ENCODE measurements around the gene TNRC6B.

TNRC6B gene

DNA sequence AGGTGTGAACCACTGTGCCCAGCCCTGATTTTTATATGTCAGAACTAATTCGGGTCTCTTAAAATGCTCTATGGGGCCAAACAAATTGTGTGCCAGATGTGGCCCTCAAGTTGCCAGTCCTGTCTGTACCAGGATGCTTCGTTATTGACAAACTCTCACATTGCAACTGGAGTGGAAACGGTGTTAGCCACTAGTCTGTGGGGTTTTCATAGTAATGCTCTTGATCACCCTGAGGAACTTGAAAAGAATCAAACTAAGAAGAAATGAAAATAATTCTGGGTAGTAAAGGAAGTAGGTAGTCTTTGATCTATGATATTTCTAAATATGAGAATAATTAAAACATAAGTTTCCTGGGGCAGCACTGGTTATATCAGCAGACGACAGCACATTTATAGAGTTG lies 101.3 kb downstream of the TNRC6B start:
- H3K36me3 Mint-ChIP-seq, result peaks cover 11% of the 10 kb centered on the region
- H3K4me3 Mint-ChIP-seq, result no peak overlapping the region
- H3K9me3 Mint-ChIP-seq, result no peaks in the 10 kb centered on the region
- H3K27ac Mint-ChIP-seq, result peak overlapping the region; percentile 72
- DNase-seq (ENCODE audit: low spot score in 2 of 2) (no peak), ATAC-seq (ENCODE audit: low read depth) (no peak)
- peaks cover 5% of the 10 kb centered on the region for H3K4me1 Mint-ChIP-seq
- no peaks in the 10 kb centered on the region for H3K27me3 Mint-ChIP-seq

DNA sequence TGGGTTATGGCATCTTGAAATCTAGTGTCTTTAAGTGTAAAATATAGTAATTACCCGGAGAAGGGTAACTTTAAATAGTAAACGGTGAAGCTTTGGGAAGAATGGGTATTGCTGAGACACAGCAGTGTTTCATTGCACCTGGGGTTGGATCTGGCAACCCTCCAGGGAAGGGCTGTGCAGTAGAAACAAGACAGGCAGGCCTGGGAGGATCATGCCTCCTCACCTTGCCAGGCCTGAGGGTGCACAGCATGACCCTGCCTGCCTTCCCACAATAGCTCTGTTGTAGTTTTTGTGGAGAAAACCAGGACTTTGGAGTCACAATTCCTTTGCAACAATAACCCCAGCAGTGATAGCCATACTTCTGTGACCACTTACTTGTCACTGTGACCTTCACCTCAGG lies 104.0 kb downstream of the TNRC6B start:
- no peaks in the 10 kb centered on the region for H3K9me3 Mint-ChIP-seq

DNA sequence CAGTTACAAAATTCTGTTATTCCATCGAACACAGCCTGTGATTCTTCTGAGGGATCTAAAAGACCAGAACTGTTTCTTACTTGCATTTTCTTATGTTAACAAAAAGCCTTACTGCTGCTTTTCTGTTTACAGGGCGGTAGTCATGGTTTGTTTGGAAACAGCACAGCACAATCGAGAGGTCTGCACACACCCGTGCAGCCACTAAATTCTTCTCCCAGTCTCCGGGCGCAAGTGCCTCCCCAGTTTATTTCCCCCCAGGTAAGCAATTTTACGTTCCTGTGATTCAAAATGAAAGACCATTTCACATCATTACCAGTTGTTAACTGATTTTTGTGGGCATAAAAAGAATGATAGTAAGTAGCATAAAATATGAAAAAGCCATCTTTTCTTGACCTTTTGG lies 107.8 kb downstream of the TNRC6B start:
- no peaks in the 10 kb centered on the region for H3K27me3 Mint-ChIP-seq
- ATAC-seq (ENCODE audit: low read depth) (no peak), DNase-seq (ENCODE audit: low spot score in 2 of 2) (no peak)
- no peak overlapping the region for H3K4me3 Mint-ChIP-seq
- peak overlapping the region; percentile 17 for H3K27ac Mint-ChIP-seq
- H3K9me3 Mint-ChIP-seq, result no peaks in the 10 kb centered on the region
- peaks cover 17% of the 10 kb centered on the region for H3K4me1 Mint-ChIP-seq
- H3K36me3 Mint-ChIP-seq, result peaks cover 21% of the 10 kb centered on the region

More for the DNA sequence above, 104.0 kb downstream of the TNRC6B start:
- Mint-ChIP-seq H3K27me3 (no peaks in the 10 kb centered on the region), H3K4me3 (no peak overlapping the region), H3K4me1 (peaks cover 3% of the 10 kb centered on the region), H3K36me3 (peaks cover 14% of the 10 kb centered on the region), H3K27ac (no peak overlapping the region)
- ATAC-seq (ENCODE audit: low read depth), result no peak
- no peak for DNase-seq (ENCODE audit: low spot score in 2 of 2)

DNA sequence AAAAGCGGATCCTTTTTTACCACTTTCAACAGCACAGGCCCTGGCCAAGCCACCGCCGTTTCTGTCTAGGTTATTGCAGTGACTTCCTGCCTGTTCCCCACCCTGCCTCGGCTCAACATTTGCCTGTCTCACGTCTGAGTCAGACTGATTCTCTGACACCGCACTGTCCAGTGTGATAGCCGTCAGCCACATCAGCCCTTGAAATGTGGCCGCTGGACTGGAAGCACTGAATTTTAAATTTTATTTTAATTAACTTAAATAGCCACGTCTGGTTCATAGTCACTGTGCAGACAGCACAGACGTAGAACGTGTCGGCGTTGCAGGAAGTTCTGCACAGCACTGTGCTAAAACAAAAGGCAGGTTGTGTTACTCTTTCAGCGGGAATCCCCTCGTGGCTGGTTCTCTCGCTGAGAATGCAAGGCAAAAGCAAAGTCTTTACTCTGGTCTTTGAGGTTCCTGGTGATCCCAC lies 112.3 kb downstream of the TNRC6B start:
- Mint-ChIP-seq H3K4me3 (no peak overlapping the region), H3K27me3 (no peaks in the 10 kb centered on the region), H3K36me3 (peaks cover 28% of the 10 kb centered on the region), H3K27ac (peak overlapping the region; percentile 83), H3K9me3 (no peaks in the 10 kb centered on the region), H3K4me1 (peaks cover 15% of the 10 kb centered on the region)
- peak; percentile 20 to 32 for DNase-seq (ENCODE audit: low spot score in 2 of 2)
- ATAC-seq (ENCODE audit: low read depth), result peak; percentile 86

DNA sequence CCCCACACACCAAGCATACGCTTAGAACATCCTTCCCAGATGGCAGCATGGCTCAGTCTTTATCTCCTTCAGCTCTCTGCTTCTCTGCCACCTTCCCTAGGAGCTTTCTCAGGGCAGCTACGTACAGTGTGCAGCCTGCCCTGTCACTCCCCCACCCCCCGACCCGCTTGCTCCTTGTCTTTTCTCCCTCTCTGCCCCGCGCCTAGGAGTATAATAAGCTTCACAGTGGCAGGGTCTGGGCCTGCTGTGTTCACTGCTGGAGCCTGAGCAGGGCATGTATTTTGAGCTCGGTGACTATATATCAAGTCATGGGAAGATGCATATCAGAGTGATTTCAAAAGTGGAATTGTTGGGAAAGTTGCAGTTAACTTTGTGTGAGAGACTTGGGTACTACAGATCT lies 112.8 kb downstream of the TNRC6B start:
- Mint-ChIP-seq H3K27me3 (no peaks in the 10 kb centered on the region), H3K36me3 (peaks cover 30% of the 10 kb centered on the region), H3K4me3 (peak overlapping the region; percentile 24), H3K4me1 (peaks cover 15% of the 10 kb centered on the region), H3K27ac (peak overlapping the region; percentile 83), H3K9me3 (no peaks in the 10 kb centered on the region)
- DNase-seq (ENCODE audit: low spot score in 2 of 2), result no peak
- no peak for ATAC-seq (ENCODE audit: low read depth)

DNA sequence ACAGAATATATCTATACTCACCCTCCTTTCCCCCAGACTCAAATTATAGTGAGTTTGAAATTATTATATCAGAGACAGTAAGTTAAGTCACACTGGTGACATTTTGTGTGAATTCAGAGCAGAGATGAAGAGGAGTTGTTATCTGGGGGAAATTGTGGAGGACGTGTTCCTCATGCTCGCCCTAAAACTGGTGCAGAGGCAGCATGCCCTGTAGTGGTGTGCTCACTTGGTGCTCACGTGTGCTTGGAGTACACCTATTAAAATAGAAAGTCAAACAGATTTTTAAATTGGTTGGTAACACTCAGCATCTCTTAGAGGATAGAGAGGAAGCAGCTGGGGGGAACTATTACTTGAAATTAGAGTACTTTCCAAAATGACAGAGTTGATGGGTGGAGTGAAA lies 117.0 kb downstream of the TNRC6B start:
- no peaks in the 10 kb centered on the region for H3K27me3 Mint-ChIP-seq
- DNase-seq (ENCODE audit: low spot score in 2 of 2), result no peak
- H3K27ac Mint-ChIP-seq, result peak overlapping the region; percentile 54
- H3K9me3 Mint-ChIP-seq, result no peaks in the 10 kb centered on the region
- H3K4me1 Mint-ChIP-seq, result peaks cover 5% of the 10 kb centered on the region
- H3K36me3 Mint-ChIP-seq, result peaks cover 28% of the 10 kb centered on the region
- no peak for ATAC-seq (ENCODE audit: low read depth)
- no peak overlapping the region for H3K4me3 Mint-ChIP-seq

DNA sequence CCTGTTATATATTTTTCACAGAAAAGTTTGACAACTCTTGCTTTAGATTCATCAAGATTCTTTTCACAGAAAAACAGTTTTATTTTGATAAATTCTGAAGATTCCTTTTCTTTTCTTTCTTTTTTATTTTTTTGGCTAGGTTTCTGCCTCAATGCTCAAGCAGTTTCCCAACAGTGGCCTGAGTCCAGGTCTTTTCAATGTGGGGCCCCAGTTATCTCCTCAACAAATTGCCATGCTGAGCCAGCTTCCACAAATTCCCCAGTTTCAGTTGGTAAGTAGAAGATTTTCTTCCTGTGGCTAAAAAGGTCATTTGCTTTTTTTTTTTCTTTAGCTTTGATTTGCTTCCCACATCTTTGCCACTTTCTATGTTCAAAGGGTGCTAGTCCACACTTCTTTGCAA lies 122.6 kb downstream of the TNRC6B start:
- no peak overlapping the region for H3K4me3 Mint-ChIP-seq
- H3K27ac Mint-ChIP-seq, result peak overlapping the region; percentile 53
- H3K27me3 Mint-ChIP-seq, result no peaks in the 10 kb centered on the region
- peaks cover 24% of the 10 kb centered on the region for H3K36me3 Mint-ChIP-seq
- no peak for ATAC-seq (ENCODE audit: low read depth)
- no peaks in the 10 kb centered on the region for H3K9me3 Mint-ChIP-seq
- no peaks in the 10 kb centered on the region for H3K4me1 Mint-ChIP-seq
- DNase-seq (ENCODE audit: low spot score in 2 of 2), result no peak

DNA sequence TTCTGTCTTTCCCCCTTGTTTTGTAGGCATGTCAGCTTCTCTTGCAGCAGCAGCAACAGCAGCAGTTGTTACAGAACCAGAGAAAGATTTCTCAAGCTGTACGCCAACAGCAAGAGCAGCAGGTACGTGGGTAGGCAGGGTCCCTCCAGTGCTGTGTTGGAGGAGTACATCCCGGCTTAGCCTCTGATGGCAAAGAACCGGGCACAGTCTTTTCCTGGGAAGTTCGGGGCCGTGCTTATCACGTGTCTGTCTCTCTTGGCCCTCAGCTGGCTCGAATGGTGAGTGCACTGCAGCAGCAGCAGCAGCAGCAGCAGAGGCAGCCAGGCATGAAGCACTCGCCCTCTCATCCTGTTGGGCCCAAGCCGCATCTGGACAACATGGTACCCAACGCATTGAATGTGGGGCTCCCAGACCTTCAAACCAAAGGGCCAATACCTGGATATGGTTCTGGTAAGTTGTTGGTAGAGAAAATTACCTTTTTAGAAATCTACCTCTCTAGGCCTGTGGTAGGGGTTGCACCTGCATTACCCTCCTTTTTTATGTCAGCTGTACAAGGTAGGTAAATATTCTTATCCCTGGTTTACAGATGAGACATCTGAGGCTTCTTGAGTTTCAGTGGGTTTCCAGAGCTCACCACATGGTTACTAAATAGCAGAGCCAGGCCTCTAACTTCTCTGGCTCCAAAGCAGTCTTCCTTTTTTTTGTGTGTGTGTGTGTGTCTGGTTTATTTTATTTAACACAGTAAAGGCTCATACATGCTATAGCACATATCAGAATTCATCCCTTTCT lies 123.4 kb downstream of the TNRC6B start:
- no peak for ATAC-seq (ENCODE audit: low read depth)
- Mint-ChIP-seq H3K36me3 (peaks cover 22% of the 10 kb centered on the region), H3K27ac (no peak overlapping the region)

DNA sequence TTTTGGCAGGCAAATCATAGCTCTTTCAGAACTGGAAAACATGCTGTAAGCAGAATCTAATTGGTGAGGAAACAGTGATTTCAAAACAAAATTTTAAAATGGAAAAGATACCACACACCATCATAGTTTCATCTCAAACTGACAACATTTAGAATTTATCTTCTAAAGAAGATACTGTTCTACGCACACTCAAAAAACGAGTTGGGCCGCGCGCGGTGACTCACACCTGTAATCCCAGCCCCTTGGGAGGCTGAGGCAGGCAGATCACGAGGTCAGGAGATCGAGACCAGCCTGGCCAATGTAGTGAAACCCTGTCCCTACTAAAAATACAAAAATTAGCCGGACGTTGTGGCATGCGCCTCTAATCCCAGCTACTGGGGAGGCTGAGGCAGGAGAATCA lies 124.4 kb downstream of the TNRC6B start:
- H3K27ac Mint-ChIP-seq, result no peak overlapping the region
- no peaks in the 10 kb centered on the region for H3K9me3 Mint-ChIP-seq
- H3K36me3 Mint-ChIP-seq, result peaks cover 19% of the 10 kb centered on the region
- ATAC-seq (ENCODE audit: low read depth), result no peak
- H3K4me1 Mint-ChIP-seq, result no peaks in the 10 kb centered on the region
- H3K27me3 Mint-ChIP-seq, result no peaks in the 10 kb centered on the region
- H3K4me3 Mint-ChIP-seq, result no peak overlapping the region
- no peak for DNase-seq (ENCODE audit: low spot score in 2 of 2)

More for the DNA sequence above, 123.4 kb downstream of the TNRC6B start:
- no peaks in the 10 kb centered on the region for H3K9me3 Mint-ChIP-seq
- DNase-seq (ENCODE audit: low spot score in 2 of 2), result no peak
- H3K4me1 Mint-ChIP-seq, result no peaks in the 10 kb centered on the region
- H3K4me3 Mint-ChIP-seq, result no peak overlapping the region
- no peaks in the 10 kb centered on the region for H3K27me3 Mint-ChIP-seq

DNA sequence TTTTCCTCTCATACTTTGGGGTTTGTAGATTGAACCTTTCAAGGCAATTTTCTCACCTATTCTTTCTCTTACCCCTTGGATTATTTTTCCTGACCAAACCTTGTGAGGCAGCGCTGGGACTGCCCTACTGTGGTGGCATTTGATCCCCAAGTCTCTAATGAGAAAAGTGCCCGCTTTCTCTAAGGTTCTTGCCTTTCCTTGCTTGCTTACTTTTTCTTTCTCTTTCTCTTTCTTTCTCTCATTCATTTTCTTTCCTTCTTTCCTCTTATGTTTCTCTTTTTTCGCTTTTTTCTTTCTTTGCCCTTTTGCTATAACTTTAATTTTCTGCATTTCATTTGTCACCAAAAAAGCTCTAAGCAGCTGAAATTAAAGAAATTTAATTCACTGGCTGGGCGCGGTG lies 127.9 kb downstream of the TNRC6B start:
- DNase-seq (ENCODE audit: low spot score in 2 of 2) (no peak), ATAC-seq (ENCODE audit: low read depth) (no peak)
- no peaks in the 10 kb centered on the region for H3K9me3 Mint-ChIP-seq
- no peak overlapping the region for H3K27ac Mint-ChIP-seq
- H3K4me3 Mint-ChIP-seq, result no peak overlapping the region
- peaks cover 21% of the 10 kb centered on the region for H3K36me3 Mint-ChIP-seq
- no peaks in the 10 kb centered on the region for H3K4me1 Mint-ChIP-seq
- no peaks in the 10 kb centered on the region for H3K27me3 Mint-ChIP-seq

DNA sequence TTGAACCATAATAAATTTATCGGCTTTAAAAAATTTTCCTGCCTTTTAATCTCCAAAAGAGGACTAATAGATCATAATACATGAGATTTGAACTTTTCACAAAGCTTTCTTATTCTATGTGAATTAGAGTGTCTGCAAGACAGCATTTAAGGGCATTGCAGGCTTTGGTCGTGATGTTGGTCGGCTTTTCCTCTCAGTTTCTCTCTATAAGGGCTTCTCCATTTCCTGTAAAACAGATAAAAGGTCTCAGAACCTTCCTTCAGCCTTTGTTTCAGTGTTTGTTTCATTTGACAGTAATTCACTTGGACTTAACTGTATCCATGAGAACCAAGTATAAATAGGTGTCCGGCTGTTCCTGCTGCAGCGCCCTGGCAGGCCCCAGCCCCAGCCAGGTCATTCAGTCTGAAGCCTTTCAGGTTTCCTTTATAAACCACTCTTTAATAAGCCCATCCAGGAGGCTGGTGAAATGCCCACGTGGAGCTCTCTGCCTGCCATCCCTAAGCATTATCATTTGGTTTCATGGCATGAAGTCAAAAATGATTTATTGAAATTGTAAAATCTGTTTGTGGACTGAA lies 131.4 kb downstream of the TNRC6B start:
- Mint-ChIP-seq H3K27me3 (no peaks in the 10 kb centered on the region), H3K9me3 (no peaks in the 10 kb centered on the region), H3K4me1 (no peaks in the 10 kb centered on the region), H3K4me3 (no peak overlapping the region), H3K27ac (no peak overlapping the region), H3K36me3 (peaks cover 32% of the 10 kb centered on the region)
- DNase-seq (ENCODE audit: low spot score in 2 of 2) (no peak), ATAC-seq (ENCODE audit: low read depth) (no peak)

DNA sequence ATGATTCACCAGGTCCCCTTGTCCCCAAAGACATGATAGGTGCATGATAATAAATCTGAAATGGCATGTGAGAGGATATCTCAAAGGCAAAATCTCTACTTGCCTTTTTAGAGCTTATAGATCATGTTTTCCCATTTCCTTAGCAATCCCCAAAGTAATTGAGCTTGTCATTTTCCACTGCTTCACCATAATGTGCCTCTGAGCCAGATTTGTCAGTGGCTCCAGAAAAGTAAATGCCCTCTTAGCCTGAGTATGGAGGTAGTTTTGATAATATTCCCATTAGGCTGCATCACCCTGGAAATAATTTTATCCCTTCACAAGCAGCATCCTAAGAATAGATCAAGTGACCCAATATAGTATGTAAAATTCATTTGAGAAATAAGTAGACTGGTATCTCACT lies 131.9 kb downstream of the TNRC6B start:
- Mint-ChIP-seq H3K4me3 (no peak overlapping the region), H3K27me3 (no peaks in the 10 kb centered on the region), H3K27ac (no peak overlapping the region), H3K36me3 (peaks cover 35% of the 10 kb centered on the region), H3K9me3 (no peaks in the 10 kb centered on the region), H3K4me1 (no peaks in the 10 kb centered on the region)
- DNase-seq (ENCODE audit: low spot score in 2 of 2) (no peak), ATAC-seq (ENCODE audit: low read depth) (no peak)

DNA sequence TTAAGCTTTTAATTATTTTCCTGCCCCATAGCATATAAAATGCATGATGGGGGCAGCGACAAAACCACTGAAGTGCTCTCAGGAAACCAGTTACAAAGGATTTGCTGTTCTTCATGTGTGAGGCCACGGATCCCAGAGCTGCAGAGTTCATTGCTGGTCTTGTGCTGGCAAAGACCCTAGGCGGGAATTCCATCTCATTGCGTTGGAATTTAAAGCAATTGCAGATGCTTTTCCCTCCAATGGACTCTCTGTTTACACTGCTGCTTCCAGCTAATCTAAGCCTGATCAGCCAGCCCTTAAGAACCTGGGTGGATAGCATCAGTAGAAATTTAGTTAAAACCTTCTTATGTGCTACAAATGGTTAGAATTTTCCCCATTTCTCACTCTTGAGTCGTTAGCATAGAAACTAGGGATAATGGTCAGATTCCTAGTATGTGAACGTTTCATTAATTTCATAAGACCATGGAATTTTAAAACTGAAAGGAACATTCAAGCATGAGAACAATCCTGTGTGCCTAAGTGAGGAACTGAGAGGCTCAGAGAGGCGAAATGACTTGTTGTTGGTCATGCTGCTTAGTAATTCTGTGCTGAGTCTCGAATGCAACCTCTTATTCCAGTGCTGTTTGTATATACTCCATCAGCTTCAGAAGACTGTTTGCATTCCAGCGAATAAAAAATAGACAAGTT lies 132.5 kb downstream of the TNRC6B start:
- Mint-ChIP-seq H3K9me3 (no peaks in the 10 kb centered on the region), H3K27me3 (no peaks in the 10 kb centered on the region), H3K4me1 (no peaks in the 10 kb centered on the region), H3K36me3 (peaks cover 37% of the 10 kb centered on the region), H3K4me3 (no peak overlapping the region), H3K27ac (peak overlapping the region; percentile 73)
- no peak for DNase-seq (ENCODE audit: low spot score in 2 of 2)
- ATAC-seq (ENCODE audit: low read depth), result no peak

DNA sequence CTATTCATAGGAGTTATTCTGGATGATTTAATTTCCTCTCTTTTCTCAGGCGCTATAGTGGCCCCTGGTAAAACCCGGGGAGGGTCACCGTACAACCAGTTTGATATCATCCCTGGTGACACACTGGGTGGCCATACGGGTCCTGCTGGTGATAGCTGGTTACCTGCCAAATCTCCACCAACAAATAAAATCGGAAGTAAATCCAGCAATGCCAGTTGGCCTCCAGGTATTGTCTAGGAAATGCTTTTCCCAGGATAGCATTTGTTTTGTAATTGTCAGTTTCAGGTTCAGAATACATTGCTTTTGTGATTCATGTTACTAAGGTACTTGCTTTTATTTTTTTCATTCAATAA lies 133.0 kb downstream of the TNRC6B start:
- Mint-ChIP-seq H3K27me3 (no peaks in the 10 kb centered on the region), H3K4me1 (no peaks in the 10 kb centered on the region), H3K9me3 (no peaks in the 10 kb centered on the region), H3K4me3 (no peak overlapping the region), H3K36me3 (peaks cover 38% of the 10 kb centered on the region), H3K27ac (peak overlapping the region; percentile 73)
- DNase-seq (ENCODE audit: low spot score in 2 of 2) (no peak), ATAC-seq (ENCODE audit: low read depth) (no peak)
